Cerebellar cortex (tissue), 1 donor: Measurements from ENCODE around the gene SLC45A1.
"Not testable (repeated sequence)": the region's sequence is repeated elsewhere in the genome, so short reads cannot be mapped to it uniquely, and the experiment has no call there.

ENCODE experiments used
- DNase-seq: peaks from one replicate; pipeline ENCODE4 v3.0.0-alpha.2; 2015; ENCODE audit warnings: low spot score

Gene SLC45A1

GRCh38 chr1:8367571-8368194 is 49.8 kb downstream of the SLC45A1 start:
- DNase-seq: no peak

GRCh38 chr1:8368956-8369639 is 51.2 kb downstream of the SLC45A1 start:
- no peak for DNase-seq

GRCh38 chr1:8370046-8370881 is 52.4 kb downstream of the SLC45A1 start:
- DNase-seq: peak; percentile 59

- peak; percentile 85 for DNase-seq
These were observed 53.0 kb downstream of the SLC45A1 start for GRCh38 chr1:8370905-8371315.

- no peak for DNase-seq
These were observed 53.6 kb downstream of the SLC45A1 start for GRCh38 chr1:8371372-8371991.

- no peak for DNase-seq
These were observed 55.2 kb downstream of the SLC45A1 start for GRCh38 chr1:8373125-8373524.

GRCh38 chr1:8373581-8374241 is 55.8 kb downstream of the SLC45A1 start:
- peak; percentile 81 for DNase-seq

GRCh38 chr1:8374356-8374755 is 56.4 kb downstream of the SLC45A1 start:
- DNase-seq: no peak

GRCh38 chr1:8374812-8375211 is 56.9 kb downstream of the SLC45A1 start:
- DNase-seq: no peak

GRCh38 chr1:8376358-8376840 is 58.5 kb downstream of the SLC45A1 start:
- DNase-seq: peak; percentile 67

GRCh38 chr1:8377271-8377981 is 59.5 kb downstream of the SLC45A1 start:
- no peak for DNase-seq

- no peak for DNase-seq
These were observed 60.3 kb downstream of the SLC45A1 start for GRCh38 chr1:8378178-8378577.

GRCh38 chr1:8378981-8379470 is 61.1 kb downstream of the SLC45A1 start:
- no peak for DNase-seq

GRCh38 chr1:8379513-8380186 is 61.7 kb downstream of the SLC45A1 start:
- DNase-seq: no peak

- not testable (repeated sequence) for DNase-seq
These were observed 62.4 kb downstream of the SLC45A1 start for GRCh38 chr1:8380310-8380709.

- no peak for DNase-seq
These were observed 63.7 kb downstream of the SLC45A1 start for GRCh38 chr1:8381618-8382017.

GRCh38 chr1:8382051-8382505 is 64.2 kb downstream of the SLC45A1 start:
- DNase-seq: peak; percentile 85

GRCh38 chr1:8382608-8383505 is 64.9 kb downstream of the SLC45A1 start:
- DNase-seq: no peak

GRCh38 chr1:8384088-8384487 is 66.2 kb downstream of the SLC45A1 start:
- no peak for DNase-seq
